CD4-positive, alpha-beta T cell (primary cell): ENCODE data around the gene GSDME. TPM values are rescaled to one million over a fixed set of nuclear protein-coding genes. Genes with fewer than 3 reads are reported as not detected.

Source experiments
- ATAC-seq: fragments of 200-7000 bp; cut with Tn5 transposase; one replicate; pipeline ENCODE4 v1.10.0; 2022; ENCODE audit warnings: mild to moderate bottlenecking; ENCODE audit not compliant: poor library complexity
- CTCF ChIA-PET: fragments of 350-600 bp; sonication (Branson Sonifier 250); formaldehyde crosslinking; loops from one replicate; lab custom pipeline; 2021; ENCODE audit warnings: antibody characterized with exemption, inconsistent platforms; lab: Charles Lee
- POLR2A ChIA-PET: fragments of 350-600 bp; sonication (Branson Sonifier 250); formaldehyde crosslinking; loops from one replicate; lab custom pipeline; 2021; ENCODE audit warnings: antibody characterized with exemption, inconsistent platforms; lab: Charles Lee
- DNase-seq, 14 experiments: peaks; one replicate each; pipeline ENCODE4 v3.0.0-alpha.2; 2013 to 2020; ENCODE audit warnings: mixed read lengths in 2 of 14
- H3K27ac ChIP-seq, 2 donors: one replicate each; pipeline versions ENCODE4 v1.5.1 to v1.7.0; 2013; ENCODE audit warnings: low read length in 2 of 2, low read depth in 1 of 2, mild to moderate bottlenecking in 1 of 2
- H3K27me3 ChIP-seq, 2 experiments: 1 replicate in 1 of 2; 2 replicates in 1 of 2; pipeline versions ENCODE4 v1.6.1 to v1.7.0; 2013; ENCODE audit warnings: low read length in 2 of 2, control low read depth in 1 of 2, mild to moderate bottlenecking in 1 of 2, moderate library complexity in 1 of 2; ENCODE audit not compliant: insufficient read depth in 2 of 2, control insufficient read depth in 1 of 2
- H3K36me3 ChIP-seq: one replicate; pipeline ENCODE4 v1.6.1; 2013; ENCODE audit warnings: low read length, control low read depth; ENCODE audit not compliant: insufficient read depth
- H3K4me1 ChIP-seq: one replicate; pipeline ENCODE4 v1.6.1; 2013; ENCODE audit warnings: low read length, control low read depth; ENCODE audit not compliant: insufficient read depth
- H3K4me3 ChIP-seq: one replicate; pipeline ENCODE4 v1.5.1; 2013; ENCODE audit warnings: mild to moderate bottlenecking, low read length, moderate library complexity
- H3K9me3 ChIP-seq, 2 experiments: 1 replicate in 1 of 2; 2 replicates in 1 of 2; pipeline versions ENCODE4 v1.6.1 to v1.7.0; 2013; ENCODE audit warnings: low read length in 2 of 2, mild to moderate bottlenecking in 2 of 2, control low read depth in 1 of 2, moderate library complexity in 1 of 2; ENCODE audit not compliant: control insufficient read depth in 1 of 2, insufficient read depth in 1 of 2
- H3K27ac Mint-ChIP-seq: one replicate; pipeline ENCODE4 v1.8.0; 2020; ENCODE audit warnings: mixed read lengths
- H3K27me3 Mint-ChIP-seq: one replicate; pipeline ENCODE4 v1.8.0; 2021; ENCODE audit warnings: mixed read lengths
- H3K36me3 Mint-ChIP-seq: one replicate; pipeline ENCODE4 v1.8.0; 2021; ENCODE audit warnings: low read depth, mixed read lengths
- H3K4me1 Mint-ChIP-seq: one replicate; pipeline ENCODE4 v1.8.0; 2021; ENCODE audit warnings: low read depth, mixed read lengths
- H3K4me3 Mint-ChIP-seq: one replicate; pipeline ENCODE4 v1.8.0; 2020; ENCODE audit warnings: mild to moderate bottlenecking, mixed read lengths
- H3K9me3 Mint-ChIP-seq: one replicate; pipeline ENCODE4 v1.8.0; 2020; ENCODE audit warnings: mixed read lengths
- intact Hi-C, 2 experiments: fragments of 100-400 bp; cut with DNase I in 1 of 2; cut with micrococcal nuclease in 1 of 2; formaldehyde crosslinking; loops; one replicate each; pipeline versions ENCODE4 v1.15.1 to v1.9.0; 2023 to 2025; cut with DNase I, micrococcal nuclease
- total RNA-seq, 174 experiments: library from RNA in 2 of 174; stranded (reverse) in 2 of 174; gene quantifications; one replicate each; pipeline ENCODE4 v1.2.3 and lab custom pipeline; 2021 to 2026
- TF ChIP-seq, protein P1 (sequence below): fragments of 200-600 bp; IDR thresholded peaks from one replicate; pipeline ENCODE4 v1.8.0; 2022; ENCODE audit warnings: antibody characterized with exemption, mild to moderate bottlenecking

GSDME gene
- total RNA-seq, 2 experiments from 2014 or later: 0.19 TPM; not detected in 1

DNA sequence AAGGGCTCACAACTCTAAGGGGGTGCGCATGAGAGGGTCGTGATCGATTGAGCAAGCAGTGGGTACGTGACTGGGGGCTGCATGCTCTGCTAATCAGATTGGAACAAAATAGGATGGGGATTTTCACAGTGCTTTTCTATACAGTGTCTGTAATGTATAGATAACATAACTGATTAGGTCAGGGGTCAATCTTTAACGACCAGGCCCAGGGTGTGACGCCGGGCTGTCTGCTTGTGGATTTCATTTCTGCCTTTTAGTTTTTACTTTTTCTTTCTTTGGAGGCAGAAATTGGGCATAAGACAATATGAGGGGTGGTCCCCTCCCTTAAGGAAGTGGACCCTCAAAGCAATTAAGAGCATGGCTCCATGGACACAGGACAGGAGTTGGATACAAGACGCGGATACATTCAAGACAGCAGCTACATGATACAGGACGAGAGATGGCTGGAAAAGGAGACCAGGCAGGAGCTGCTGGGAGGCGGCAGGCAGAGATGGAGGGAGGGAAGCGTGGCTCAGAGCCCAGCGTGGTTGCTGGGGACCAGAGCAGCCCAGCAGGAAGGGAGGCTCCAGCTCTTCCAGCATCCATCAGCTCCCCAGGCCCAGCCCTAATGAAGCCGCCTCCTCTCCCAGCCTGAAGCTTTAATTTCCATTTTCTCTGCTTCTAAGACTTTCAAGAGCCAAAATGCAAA, 31.6 kb downstream of the GSDME start:
- H3K36me3 Mint-ChIP-seq: no peaks in the 10 kb centered on the region
- H3K4me1 Mint-ChIP-seq: peaks cover 23% of the 10 kb centered on the region
- no peaks in the 10 kb centered on the region for H3K9me3 Mint-ChIP-seq
- ChIA-PET CTCF (no interaction called here), POLR2A (no interaction called here)
- H3K4me3 Mint-ChIP-seq: no peak overlapping the region
- Histone ChIP-seq H3K9me3 (no peaks in the 10 kb centered on the region), H3K36me3 (no peaks in the 10 kb centered on the region), H3K27ac (no peak overlapping the region), H3K4me1 (peaks cover 11% of the 10 kb centered on the region), H3K4me3 (no peak overlapping the region), H3K27me3 (no peaks in the 10 kb centered on the region)
- ATAC-seq: no peak
- no peak for DNase-seq
- intact Hi-C loops: no loop called here
- TF ChIP-seq, protein P1, sequence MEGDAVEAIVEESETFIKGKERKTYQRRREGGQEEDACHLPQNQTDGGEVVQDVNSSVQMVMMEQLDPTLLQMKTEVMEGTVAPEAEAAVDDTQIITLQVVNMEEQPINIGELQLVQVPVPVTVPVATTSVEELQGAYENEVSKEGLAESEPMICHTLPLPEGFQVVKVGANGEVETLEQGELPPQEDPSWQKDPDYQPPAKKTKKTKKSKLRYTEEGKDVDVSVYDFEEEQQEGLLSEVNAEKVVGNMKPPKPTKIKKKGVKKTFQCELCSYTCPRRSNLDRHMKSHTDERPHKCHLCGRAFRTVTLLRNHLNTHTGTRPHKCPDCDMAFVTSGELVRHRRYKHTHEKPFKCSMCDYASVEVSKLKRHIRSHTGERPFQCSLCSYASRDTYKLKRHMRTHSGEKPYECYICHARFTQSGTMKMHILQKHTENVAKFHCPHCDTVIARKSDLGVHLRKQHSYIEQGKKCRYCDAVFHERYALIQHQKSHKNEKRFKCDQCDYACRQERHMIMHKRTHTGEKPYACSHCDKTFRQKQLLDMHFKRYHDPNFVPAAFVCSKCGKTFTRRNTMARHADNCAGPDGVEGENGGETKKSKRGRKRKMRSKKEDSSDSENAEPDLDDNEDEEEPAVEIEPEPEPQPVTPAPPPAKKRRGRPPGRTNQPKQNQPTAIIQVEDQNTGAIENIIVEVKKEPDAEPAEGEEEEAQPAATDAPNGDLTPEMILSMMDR: no peak
- no peak overlapping the region for H3K27ac Mint-ChIP-seq
- H3K27me3 Mint-ChIP-seq: peaks cover 4% of the 10 kb centered on the region

DNA sequence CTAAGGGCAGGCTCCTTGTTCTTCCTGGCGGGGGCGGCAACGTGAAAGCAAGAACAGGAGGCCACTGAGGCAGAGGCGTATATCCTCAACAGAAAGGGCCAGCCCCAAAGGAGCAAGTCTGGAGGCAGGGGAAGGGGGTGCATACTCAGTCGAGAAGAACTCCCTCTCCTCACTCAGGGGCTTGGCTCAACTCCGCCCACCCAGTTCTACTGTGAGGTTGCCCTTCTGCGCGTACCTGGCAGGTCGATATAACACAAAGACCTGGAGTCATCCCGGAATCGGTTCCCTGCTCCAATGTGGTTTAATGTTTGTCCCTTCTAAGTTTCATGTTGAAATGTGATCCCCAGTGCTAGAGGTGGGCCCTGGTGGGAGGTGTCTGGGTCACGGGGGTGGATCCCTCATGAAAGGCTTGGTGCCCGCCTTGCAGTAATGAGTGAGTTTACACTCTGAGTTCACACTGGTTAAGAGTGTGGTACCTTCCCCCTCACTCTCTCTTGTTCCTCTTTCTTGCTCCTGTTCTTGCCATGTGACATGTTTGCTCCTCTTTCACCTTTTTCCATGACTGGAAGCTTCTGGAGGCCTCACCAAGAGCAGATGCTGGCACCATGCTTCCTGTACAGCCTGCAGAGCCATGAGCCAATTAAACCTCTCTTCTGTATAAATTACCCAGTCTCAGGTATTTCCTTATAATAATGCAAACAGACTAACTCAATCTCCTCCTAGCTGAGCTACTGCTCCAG, 32.6 kb downstream of the GSDME start:
- ChIA-PET CTCF (no interaction called here), POLR2A (no interaction called here)
- ATAC-seq: no peak
- H3K9me3 ChIP-seq: no peaks in the 10 kb centered on the region
- no peak overlapping the region for H3K4me3 ChIP-seq
- no peak for DNase-seq
- Mint-ChIP-seq H3K27me3 (peaks cover 12% of the 10 kb centered on the region), H3K36me3 (no peaks in the 10 kb centered on the region), H3K27ac (no peak overlapping the region), H3K9me3 (no peaks in the 10 kb centered on the region), H3K4me3 (no peak overlapping the region), H3K4me1 (peaks cover 23% of the 10 kb centered on the region)
- H3K27ac ChIP-seq: no peak overlapping the region
- intact Hi-C loops: no loop called here
- TF ChIP-seq, protein P1: no peak
- no peaks in the 10 kb centered on the region for H3K36me3 ChIP-seq
- peaks cover 11% of the 10 kb centered on the region for H3K4me1 ChIP-seq
- H3K27me3 ChIP-seq: no peaks in the 10 kb centered on the region

DNA sequence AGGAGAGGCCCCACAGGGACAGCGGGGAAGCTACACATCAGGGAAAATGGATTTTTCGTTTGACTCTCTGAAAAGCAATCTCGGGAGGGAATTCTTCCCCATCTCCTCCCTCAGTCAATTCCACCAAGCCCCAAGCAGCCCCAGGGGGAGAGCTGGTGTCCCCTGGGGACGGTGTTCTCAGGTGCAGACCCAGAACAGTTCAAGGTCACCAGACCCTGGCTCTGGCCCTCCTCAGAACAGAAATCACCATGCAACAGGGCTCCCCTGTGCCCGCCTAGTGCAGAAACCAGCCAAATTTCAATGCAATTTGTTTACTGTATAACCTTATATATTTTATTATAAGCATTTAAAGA, 34.1 kb downstream of the GSDME start:
- ATAC-seq (no peak), DNase-seq (no peak)
- no peak overlapping the region for H3K4me3 ChIP-seq
- H3K36me3 ChIP-seq: no peaks in the 10 kb centered on the region
- Mint-ChIP-seq H3K4me3 (no peak overlapping the region), H3K4me1 (peaks cover 14% of the 10 kb centered on the region), H3K27me3 (peaks cover 16% of the 10 kb centered on the region), H3K9me3 (no peaks in the 10 kb centered on the region), H3K27ac (no peak overlapping the region), H3K36me3 (no peaks in the 10 kb centered on the region)
- H3K4me1 ChIP-seq: peaks cover 4% of the 10 kb centered on the region
- ChIA-PET CTCF (no interaction called here), POLR2A (no interaction called here)
- TF ChIP-seq, protein P1: no peak
- peaks cover 0 to 3% of the 10 kb centered on the region in 2 experiments for H3K9me3 ChIP-seq
- no peak overlapping the region for H3K27ac ChIP-seq
- no peaks in the 10 kb centered on the region for H3K27me3 ChIP-seq
- intact Hi-C loops: no loop called here
